SK-MEL-5 (cell line): ENCODE data around the gene BTN1A1. TPM values are rescaled to one million over a fixed set of nuclear protein-coding genes. Genes with fewer than 3 reads are reported as not detected.
"Not testable (repeated sequence)": the region's sequence is repeated elsewhere in the genome, so short reads cannot be mapped to it uniquely, and the experiment has no call there.

Source experiments
- DNase-seq: peaks from one replicate; pipeline ENCODE4 v3.0.0-alpha.2; 2016; ENCODE audit warnings: low read depth, low spot score
- in situ Hi-C: cut with HindIII; loops from 2 replicates; pipeline ENCODE4 v1.10.0; 2016; ENCODE audit warnings: low sequenced_read_pairs, high pct_unique_total_duplicates, low pct_unique_long_range_greater_than_20kb
- small RNA-seq, 2 experiments: library from RNA; depleted of rRNA; stranded (forward); fragments of <200 nt; gene quantifications; one replicate each; pipeline ENCODE3, GENCODE V24; 2014
- total RNA-seq: library from RNA; depleted of rRNA; stranded (reverse); fragments of >200 nt; shearing (Covaris generic); gene quantifications from 2 replicates; pipeline ENCODE4 v1.2.3, GENCODE V29; 2014; rRNA removed

BTN1A1 gene
- total RNA-seq, 1 experiment from 2014 or later = not detected

DNA sequence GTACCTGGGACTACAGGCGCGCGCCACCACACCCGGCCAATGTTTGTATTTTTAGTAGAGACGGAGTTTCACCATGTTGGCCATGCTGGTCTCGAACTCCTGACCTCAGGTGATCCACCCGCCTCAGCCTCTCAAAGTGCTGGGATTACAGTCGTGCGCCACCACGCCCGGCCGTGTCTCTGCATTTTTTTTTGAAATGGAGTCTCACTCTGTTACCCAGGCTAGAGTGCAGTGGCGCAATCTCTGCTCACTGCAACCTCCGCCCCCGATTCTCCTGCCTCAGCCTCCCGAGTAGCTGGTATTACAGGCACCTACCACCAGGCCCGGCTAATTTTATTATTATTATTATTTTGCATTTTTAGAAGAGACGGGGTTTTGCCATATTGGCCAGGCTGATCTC lies 47.3 kb downstream of the BTN1A1 start:
- DNase-seq, in situ Hi-C loops: not testable (repeated sequence)

DNA sequence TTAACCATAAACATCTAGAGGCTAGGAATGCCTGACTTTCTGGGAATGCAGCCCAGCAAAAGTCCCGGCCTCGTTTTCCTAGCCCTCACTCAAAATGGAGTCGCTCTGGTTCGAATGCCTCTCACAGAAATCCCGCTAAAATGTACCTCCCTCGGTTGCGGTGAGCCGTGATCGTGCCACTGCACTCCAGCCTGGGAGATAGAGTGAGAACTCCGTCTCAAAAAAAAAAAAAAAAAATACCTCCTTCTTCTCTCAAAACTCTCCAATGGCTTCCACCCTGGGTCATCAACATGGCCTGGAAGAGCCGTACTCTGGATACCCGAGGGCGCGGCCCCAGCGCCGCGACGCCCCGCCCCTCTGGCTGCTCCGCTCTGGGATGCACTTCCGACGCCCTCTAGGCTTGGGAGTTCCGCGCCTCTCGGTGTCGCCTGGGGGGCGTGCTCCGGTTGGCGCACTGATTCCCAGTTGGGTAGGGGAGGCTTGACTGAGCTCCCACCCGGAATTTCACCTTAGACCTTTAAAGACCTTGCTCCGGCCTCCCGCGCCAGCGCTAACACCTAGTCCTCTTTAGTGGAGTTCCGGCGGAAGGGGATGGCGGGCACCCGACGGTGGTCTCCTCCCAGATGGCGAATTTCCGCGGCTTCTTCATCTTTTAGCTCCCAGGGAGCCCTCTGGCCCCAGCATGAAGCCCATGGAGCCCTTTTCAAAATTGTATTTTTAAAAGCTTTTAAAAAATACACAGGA lies 50.3 kb downstream of the BTN1A1 start:
- in situ Hi-C loops = no loop called here
- DNase-seq = peak; percentile 66

DNA sequence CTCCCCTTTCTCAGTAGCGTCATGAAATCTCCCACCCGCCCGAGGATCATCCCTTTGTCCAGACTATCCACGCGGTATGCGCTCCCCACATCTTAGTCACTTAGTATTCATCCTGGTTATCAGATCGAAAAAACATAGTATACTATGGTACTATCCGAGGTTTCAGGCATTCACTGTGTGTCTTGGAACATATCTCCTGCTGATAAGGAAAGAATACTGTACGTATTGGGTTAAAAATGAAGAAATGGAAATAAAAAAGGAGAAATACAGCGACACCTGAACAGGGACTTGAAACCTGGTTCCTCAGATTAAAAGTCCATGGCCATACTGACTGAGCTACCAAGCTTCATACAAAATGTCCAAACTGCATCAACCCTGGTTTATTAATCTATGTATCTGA lies 52.1 kb downstream of the BTN1A1 start:
- in situ Hi-C loops = no loop called here

DNA sequence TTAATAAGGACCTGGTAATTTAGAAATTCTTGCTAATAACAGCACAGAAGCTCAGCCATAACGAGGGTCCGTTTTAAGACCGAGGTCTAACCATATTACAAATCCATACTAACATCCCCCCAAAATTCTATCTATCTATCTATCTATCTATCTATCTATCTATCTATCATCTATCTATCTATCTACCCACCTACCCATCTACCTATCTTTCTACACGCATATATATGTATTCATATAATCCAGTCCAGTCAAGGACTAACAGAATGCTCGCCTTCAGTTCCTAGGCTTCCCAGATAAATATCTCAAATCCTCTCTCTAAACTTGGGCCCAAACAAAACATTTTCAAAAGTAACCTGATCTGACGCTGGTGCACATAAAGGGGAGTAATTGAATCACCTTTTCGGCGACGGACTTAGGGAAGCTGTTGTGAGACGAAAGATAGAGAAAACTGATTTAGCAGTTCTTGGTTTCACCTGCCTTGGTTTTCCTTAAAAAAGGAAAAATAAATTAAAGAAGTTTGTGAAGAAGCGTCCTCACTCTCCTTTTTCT lies 52.6 kb downstream of the BTN1A1 start:
- no peak for DNase-seq
- in situ Hi-C loops = no loop called here

More for the DNA sequence above, 52.1 kb downstream of the BTN1A1 start:
- DNase-seq = no peak

DNA sequence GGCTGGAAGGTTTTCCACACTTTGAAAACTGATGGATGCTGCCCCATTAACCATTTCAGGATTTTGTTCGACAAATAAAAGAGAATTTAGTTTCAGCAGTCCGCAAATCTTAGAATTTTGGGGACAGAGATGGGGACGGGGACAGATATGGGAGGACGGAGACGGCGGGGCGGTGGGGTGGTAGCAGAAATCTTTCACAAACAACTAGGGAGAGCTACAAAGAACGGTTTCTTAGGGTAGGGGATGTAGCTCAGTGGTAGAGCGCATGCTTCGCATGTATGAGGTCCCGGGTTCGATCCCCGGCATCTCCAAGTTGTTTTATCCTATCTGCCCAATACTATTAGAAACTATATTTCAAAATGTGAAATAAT lies 53.1 kb downstream of the BTN1A1 start:
- in situ Hi-C loops = no loop called here
- peak; percentile 86 for DNase-seq

DNA sequence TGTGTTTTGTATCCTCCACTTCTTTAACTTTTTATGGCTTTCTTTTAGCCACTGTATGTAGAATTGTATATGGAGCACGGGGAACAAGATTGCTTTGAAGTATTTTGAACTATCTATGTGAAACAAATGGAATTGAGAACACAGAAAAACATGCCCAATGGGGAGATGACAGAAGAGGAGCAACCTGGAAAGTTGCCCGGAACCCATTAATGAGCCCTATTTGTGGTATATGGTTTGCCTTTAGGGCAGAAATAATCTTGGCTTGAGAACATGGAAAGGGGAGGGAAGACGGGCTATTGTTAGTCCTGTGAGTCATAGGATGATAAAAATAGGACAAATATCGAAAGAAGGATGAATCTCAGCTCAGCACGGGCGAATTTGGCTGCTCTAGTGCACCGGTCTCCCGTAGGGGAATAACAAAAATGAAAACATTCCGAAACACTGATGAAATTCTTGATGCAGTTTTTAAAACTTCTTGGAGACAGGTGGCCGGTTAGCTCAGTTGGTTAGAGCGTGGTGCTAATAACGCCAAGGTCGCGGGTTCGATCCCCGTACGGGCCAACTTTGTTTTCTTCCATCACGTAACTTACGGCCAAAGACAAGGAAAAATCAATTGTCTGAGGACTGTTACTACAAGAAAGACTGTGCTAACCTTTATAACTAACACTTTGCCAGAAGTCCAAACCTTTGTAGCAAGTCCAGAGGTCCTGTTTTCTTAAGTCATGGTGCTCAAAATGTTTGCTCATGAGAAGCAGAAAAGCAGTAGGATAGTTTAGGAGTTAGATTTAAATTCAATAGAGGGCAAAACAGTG lies 53.7 kb downstream of the BTN1A1 start:
- in situ Hi-C loops = no loop called here
- peak; percentile 94 for DNase-seq

DNA sequence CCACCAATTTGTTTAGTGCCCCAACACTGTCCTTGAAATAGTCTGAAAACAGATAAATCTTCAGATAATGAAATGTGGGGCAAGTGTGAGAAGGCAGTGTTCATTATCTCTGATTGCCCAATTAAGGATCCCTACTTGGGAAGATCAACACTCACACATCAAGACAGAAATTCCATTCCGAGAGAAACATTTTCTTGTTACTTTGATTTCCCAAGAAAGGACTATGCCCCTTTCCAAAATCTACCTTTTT lies 54.3 kb downstream of the BTN1A1 start:
- no peak for DNase-seq
- in situ Hi-C loops = no loop called here

DNA sequence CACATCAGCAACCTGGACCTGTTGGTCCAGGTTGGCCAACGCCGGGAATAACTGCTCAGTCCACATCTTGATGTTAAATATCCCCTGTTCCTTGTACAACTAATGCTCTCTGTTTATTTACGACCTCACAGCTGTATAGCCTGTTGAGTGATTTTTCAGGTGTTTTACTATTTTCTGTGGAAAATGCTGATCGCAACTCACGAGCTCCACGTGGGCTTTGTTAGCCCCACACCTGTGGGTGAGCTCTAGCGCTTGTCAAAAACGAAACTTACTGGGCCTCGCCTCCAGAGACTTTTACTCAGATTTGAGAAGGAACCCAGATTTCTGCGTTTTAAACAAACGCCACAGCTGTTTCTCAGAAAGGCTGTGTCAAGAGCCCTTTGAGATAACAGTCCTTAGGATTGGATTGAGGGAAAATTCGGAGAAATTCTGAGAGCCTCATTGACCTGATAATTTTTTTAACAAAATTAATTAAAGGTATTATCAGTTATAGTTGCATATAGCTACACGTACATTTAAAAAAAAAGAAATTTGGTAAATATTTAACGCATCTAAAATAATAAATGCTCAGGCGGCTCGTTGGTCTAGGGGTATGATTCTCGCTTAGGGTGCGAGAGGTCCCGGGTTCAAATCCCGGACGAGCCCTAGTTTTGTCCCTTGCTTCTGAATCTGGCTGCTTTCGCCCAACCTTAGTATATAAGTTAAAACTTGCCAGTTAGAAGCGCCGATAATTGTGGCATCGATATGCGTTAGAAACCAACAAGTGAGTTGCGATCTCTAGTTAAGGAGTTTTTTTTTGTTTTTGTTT lies 54.8 kb downstream of the BTN1A1 start:
- DNase-seq = peak; percentile 88
- in situ Hi-C loops = no loop called here

DNA sequence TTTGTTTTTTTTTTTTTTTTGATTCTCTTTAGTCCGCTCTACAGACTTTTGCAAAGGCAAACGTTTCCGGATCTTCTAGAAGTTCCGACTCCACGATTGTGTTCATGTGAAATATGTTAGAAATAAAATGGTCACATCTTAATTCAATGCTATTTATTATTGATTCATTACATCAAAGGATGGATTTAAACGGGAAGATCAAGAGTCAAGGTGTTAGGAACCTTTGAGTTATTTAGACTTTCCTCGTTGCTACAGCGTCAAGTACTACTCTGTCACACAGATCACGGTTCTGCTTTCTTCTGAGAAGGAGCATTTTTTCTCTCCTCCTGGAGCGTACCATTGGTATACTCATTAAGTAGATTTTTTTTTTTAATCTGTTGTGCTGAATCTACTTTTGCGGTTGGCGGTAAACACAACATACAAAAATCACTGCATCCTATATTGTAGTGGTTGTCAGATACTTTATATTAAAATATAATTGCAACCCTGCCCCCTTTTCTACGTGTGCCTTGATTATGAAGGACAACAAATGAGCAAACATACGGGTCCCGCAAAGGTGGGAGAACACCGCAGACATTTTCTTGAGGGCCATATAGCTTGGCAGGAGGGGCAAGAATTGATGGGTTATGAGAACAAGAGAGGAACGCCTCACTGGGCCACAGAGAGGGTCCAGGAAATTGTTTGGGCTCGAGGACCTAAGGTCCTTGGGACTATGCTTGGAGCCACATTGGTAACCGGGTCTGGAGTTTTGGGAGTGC lies 55.6 kb downstream of the BTN1A1 start:
- in situ Hi-C loops = no loop called here
- no peak for DNase-seq

DNA sequence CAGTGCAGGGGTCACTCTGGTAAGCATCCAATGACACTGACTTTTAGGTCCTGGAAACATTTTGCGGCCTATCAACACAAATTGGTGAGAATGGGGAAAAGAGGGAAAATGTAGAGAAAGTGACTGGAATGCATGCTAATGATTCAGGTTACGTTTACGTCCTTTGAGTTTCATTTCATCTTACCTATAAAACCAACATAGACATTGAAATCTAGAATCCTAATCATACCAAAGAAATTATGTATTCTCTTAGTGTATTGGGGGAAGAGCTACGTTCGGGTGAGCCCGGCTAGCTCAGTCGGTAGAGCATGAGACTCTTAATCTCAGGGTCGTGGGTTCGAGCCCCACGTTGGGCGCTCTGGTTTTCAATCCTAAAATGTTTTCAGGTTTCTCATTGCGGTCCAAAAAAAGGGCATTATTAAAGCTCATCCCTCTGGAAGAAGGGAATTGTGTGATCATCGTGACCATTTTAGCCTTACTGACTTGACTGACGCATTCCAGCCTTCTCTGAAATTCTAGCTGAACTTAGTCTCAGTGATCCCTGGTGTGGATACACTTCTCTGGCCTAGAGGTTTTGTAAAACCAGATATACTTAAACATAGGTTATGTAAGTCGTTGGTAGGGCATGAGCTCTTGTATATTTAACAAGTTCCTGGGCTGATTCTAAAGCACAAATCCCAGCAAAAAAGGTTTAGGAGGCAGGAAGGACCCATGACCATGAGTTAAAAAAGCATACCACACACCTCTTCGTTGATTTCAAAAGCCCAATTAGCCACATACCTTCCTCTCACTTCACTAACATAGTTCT lies 56.4 kb downstream of the BTN1A1 start:
- in situ Hi-C loops = no loop called here
- DNase-seq = peak; percentile 99

Small RNA genes lying within 50 kb of the gene (small RNA-seq; reads per million reads assigned to genes)
- 0 reads per million in 2 experiments for gene RNU6-502P

Other genes with a start within 250 kb of the BTN1A1 start
- 50.9 and 54.3 TPM in 2 replicates for gene BTN3A2, start 135.1 kb upstream of the BTN1A1 start, total RNA-seq
- 56.0 and 62.1 TPM in 2 replicates for gene BTN2A2, start 117.2 kb upstream of the BTN1A1 start, total RNA-seq
- 23.7 and 29.1 TPM in 2 replicates for gene BTN3A1, start 98.0 kb upstream of the BTN1A1 start, total RNA-seq
- gene BTN3A3, start 59.8 kb upstream of the BTN1A1 start, total RNA-seq = 9.1 and 9.9 TPM in 2 replicates
- gene BTN2A1, start 42.3 kb upstream of the BTN1A1 start, total RNA-seq = 15.1 and 16.7 TPM in 2 replicates
- gene HMGN4, start 38.1 kb downstream of the BTN1A1 start, total RNA-seq = 86.1 and 103 TPM in 2 replicates
- 34.3 and 35.1 TPM in 2 replicates for gene ABT1, start 96.7 kb downstream of the BTN1A1 start, total RNA-seq
- gene ZNF322, start 159.4 kb downstream of the BTN1A1 start, total RNA-seq = 47.5 and 54.1 TPM in 2 replicates